VCaP (cell line): ENCODE measurements around the gene VEPH1.

ENCODE experiments used
- H3K27ac ChIP-seq: fragments of 450-650 bp; 2 replicates; pipeline ENCODE4 v1.5.1; 2017
- TF ChIP-seq, protein P1 (sequence below): fragments of 450-650 bp; conservative IDR thresholded peaks from 2 replicates; pipeline ENCODE4 v1.5.1; 2017; ENCODE audit warnings: mild to moderate bottlenecking, moderate library complexity

Gene VEPH1

GRCh38 chr3:157414861-157415260 is 88.4 kb downstream of the VEPH1 start:
- TF ChIP-seq, protein P1, sequence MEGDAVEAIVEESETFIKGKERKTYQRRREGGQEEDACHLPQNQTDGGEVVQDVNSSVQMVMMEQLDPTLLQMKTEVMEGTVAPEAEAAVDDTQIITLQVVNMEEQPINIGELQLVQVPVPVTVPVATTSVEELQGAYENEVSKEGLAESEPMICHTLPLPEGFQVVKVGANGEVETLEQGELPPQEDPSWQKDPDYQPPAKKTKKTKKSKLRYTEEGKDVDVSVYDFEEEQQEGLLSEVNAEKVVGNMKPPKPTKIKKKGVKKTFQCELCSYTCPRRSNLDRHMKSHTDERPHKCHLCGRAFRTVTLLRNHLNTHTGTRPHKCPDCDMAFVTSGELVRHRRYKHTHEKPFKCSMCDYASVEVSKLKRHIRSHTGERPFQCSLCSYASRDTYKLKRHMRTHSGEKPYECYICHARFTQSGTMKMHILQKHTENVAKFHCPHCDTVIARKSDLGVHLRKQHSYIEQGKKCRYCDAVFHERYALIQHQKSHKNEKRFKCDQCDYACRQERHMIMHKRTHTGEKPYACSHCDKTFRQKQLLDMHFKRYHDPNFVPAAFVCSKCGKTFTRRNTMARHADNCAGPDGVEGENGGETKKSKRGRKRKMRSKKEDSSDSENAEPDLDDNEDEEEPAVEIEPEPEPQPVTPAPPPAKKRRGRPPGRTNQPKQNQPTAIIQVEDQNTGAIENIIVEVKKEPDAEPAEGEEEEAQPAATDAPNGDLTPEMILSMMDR, result no peak
- no peak overlapping the region for H3K27ac ChIP-seq

DNA sequence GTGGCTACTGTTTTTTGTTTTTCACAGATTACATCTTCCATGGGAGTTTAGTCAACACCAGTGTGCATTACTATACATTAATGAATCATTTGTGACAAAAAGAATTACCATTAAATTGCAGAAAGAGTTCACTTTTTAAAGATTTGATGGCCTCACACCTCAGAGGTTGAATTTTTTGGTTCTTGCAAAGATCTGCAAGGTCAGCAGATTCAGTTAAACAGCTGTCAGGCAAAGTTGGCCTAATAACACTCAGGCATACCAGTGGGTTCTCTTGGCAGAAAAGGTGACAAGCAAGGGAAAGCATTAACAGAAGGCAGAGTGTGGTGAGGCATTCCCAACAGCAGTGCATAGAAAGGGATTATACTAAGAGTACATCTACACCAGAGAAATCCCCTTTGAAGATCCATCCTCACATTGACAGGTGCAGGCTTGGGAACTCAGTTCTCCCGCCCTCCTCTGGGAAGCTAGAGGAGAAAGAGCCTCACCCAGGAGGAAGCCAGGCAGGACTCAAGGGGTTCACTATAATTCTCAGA is 90.8 kb downstream of the VEPH1 start:
- TF ChIP-seq, protein P1, result no peak
- no peak overlapping the region for H3K27ac ChIP-seq

GRCh38 chr3:157410945-157411344 is 92.3 kb downstream of the VEPH1 start:
- no peak overlapping the region for H3K27ac ChIP-seq
- TF ChIP-seq, protein P1, result no peak

- no peak overlapping the region for H3K27ac ChIP-seq
- TF ChIP-seq, protein P1, result no peak
Measured at GRCh38 chr3:157409516-157409915, 93.7 kb downstream of the VEPH1 start.

DNA sequence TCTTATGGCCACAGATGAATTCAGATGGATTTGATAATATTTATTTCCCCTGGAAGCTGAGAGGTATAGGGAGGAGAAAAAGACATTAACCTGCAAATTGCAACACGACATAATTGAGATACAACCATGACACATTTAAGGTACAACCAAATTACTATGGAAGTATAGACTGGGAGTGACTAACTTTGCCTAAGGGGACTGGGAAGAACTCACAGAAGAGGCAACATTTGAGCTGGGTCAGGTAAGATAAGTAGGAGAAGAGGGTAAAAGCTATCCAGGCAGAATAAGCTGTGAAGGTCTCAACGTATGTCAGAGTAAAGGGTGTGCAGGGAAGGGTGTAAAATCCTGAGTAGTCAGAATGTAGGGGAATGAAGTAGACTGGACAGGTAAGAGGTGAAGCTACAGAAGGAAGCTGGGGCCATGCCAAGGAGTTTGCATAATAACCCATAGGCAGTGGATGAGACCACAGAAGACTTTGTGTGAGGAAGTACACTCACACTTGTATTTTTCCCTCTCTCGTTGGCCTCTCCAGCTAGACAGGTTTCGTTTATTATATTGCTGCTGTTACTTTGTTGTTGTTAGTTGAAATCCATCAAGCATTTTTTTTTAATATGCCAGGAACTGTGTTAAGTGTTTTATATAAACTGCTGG is 94.6 kb downstream of the VEPH1 start:
- H3K27ac ChIP-seq, result no peak overlapping the region
- TF ChIP-seq, protein P1, result no peak

DNA sequence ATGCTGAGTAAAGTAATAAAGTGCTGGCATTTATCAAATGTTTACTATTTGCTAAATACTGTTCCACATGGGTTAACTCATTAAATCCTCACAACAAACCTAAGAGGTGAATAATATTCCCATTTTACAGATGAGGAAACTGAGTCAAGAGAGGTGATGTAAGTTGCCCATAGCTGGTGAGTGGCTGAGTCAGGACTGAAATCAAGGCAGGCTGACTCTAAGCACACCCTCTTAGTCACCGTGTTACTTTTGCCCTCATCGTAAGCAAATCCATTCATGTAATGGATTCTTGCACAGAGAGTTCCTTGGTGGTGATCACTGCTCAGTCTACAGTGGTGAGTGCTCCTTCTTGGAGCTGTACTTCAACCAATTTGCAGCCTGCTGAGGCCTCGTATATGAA is 95.4 kb downstream of the VEPH1 start:
- no peak overlapping the region for H3K27ac ChIP-seq
- TF ChIP-seq, protein P1, result no peak

DNA sequence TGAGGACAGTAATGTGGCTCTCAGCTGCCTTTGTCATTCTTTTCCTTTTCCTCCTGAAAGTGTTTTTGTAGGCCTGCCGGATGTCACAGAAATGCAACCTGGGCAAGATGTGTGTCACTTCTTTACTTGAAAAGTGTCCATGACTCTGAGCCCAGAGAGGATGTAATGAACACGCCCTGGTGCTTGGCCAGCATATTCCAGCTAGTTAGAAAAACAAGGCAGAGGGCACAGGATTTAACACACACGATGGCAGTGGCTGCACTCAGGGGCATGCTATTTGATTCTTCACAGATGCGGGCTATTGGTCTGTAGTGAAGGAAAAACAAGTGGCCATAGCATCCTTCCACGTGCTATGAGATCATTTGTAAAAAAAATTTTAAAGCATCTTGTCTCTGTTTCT is 96.8 kb downstream of the VEPH1 start:
- no peak overlapping the region for H3K27ac ChIP-seq
- TF ChIP-seq, protein P1, result no peak
